Measurements from ENCODE around the gene TJP3.

TJP3 gene

DNA sequence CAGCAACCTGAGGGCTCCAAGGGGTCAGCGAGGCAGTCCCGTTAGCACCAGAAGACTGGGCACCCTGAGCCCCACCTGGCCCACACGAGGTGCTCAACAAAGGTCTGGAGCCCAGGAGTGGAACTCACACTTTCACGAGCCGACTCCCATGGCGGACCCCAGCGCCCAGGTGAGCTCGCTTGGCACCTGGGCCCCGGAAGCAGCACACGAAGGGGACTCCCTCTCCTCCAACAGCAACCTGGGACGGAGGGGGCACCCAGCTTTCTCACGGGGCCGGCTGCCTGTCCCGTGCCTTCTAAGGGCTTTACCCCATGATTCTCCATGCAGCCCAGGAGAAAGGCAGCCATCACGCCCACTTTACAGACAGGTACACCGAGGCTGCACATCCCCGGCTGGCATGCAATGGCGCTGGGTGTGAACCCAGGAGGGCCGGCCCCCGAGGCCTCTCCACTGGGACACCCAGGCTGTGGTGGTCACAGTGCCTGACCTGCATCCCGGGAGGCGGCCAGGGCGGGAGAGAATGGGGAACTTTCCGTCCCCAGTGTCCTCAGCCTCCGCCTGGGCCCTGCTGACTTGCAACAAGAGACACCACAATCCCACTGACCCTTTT is 13.0 kb upstream of the TJP3 start:
- Histone ChIP-seq H3K9me2 (replicated peaks; ENCODE audit: insufficient read depth, low read length) (no peaks in the 10 kb centered on the region), H3K9me3 (ENCODE audit: insufficient read depth, low read length) (no peaks in the 10 kb centered on the region), H3K27ac (ENCODE audit: low read depth, low read length) (no peak overlapping the region), H3K79me2 (ENCODE audit: insufficient read depth, low read length) (no peaks in the 10 kb centered on the region), H2AFZ (ENCODE audit: low read depth, low read length, severe bottlenecking) (no peak overlapping the region), H3K27me3 (ENCODE audit: low read length) (no peaks in the 10 kb centered on the region), H3K4me2 (ENCODE audit: low read depth, low read length, poor library complexity, severe bottlenecking) (no peak overlapping the region), H4K20me1 (ENCODE audit: low read depth, low read length) (no peaks in the 10 kb centered on the region), H3K9ac (ENCODE audit: low read length) (no peak overlapping the region), H3K4me3 (ENCODE audit: insufficient read depth, low read length, poor library complexity, severe bottlenecking) (no peak overlapping the region), H3F3A (ENCODE audit: insufficient read depth) (no peaks in the 10 kb centered on the region), H3K36me3 (ENCODE audit: low read length) (no peaks in the 10 kb centered on the region)
- no peak for TF ChIP-seq EZH2phosphoT487 (conservative IDR thresholded peaks at IDR 0.05; ENCODE audit: low read length)
- TF ChIP-seq, protein P1, sequence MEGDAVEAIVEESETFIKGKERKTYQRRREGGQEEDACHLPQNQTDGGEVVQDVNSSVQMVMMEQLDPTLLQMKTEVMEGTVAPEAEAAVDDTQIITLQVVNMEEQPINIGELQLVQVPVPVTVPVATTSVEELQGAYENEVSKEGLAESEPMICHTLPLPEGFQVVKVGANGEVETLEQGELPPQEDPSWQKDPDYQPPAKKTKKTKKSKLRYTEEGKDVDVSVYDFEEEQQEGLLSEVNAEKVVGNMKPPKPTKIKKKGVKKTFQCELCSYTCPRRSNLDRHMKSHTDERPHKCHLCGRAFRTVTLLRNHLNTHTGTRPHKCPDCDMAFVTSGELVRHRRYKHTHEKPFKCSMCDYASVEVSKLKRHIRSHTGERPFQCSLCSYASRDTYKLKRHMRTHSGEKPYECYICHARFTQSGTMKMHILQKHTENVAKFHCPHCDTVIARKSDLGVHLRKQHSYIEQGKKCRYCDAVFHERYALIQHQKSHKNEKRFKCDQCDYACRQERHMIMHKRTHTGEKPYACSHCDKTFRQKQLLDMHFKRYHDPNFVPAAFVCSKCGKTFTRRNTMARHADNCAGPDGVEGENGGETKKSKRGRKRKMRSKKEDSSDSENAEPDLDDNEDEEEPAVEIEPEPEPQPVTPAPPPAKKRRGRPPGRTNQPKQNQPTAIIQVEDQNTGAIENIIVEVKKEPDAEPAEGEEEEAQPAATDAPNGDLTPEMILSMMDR (IDR thresholded peaks at IDR 0.05; ENCODE audit: insufficient read depth, low read length, poor library complexity, severe bottlenecking), result no peak

- no peaks in the 10 kb centered on the region for H3K79me2 ChIP-seq (ENCODE audit: insufficient read depth, low read length)
- H3K9me3 ChIP-seq (ENCODE audit: insufficient read depth, low read length), result no peaks in the 10 kb centered on the region
- no peak overlapping the region for H2AFZ ChIP-seq (ENCODE audit: low read depth, low read length, severe bottlenecking)
- H3K4me3 ChIP-seq (ENCODE audit: insufficient read depth, low read length, poor library complexity, severe bottlenecking), result no peak overlapping the region
- no peak for TF ChIP-seq EZH2phosphoT487 (conservative IDR thresholded peaks at IDR 0.05; ENCODE audit: low read length)
- TF ChIP-seq, protein P1 (IDR thresholded peaks at IDR 0.05; ENCODE audit: insufficient read depth, low read length, poor library complexity, severe bottlenecking), result no peak
- no peaks in the 10 kb centered on the region for H3K27me3 ChIP-seq (ENCODE audit: low read length)
- H3K4me2 ChIP-seq (ENCODE audit: low read depth, low read length, poor library complexity, severe bottlenecking), result no peak overlapping the region
- no peaks in the 10 kb centered on the region for H4K20me1 ChIP-seq (ENCODE audit: low read depth, low read length)
- H3K9ac ChIP-seq (ENCODE audit: low read length), result no peak overlapping the region
- no peaks in the 10 kb centered on the region for H3F3A ChIP-seq (ENCODE audit: insufficient read depth)
- no peaks in the 10 kb centered on the region for H3K36me3 ChIP-seq (ENCODE audit: low read length)
- no peaks in the 10 kb centered on the region for H3K9me2 ChIP-seq (replicated peaks; ENCODE audit: insufficient read depth, low read length)
- H3K27ac ChIP-seq (ENCODE audit: low read depth, low read length), result no peak overlapping the region
Measured at GRCh38 chr19:3695986-3696659, 12.1 kb upstream of the TJP3 start.

- Histone ChIP-seq H4K20me1 (ENCODE audit: low read depth, low read length) (no peaks in the 10 kb centered on the region), H3F3A (ENCODE audit: insufficient read depth) (no peaks in the 10 kb centered on the region), H3K9me3 (ENCODE audit: insufficient read depth, low read length) (no peaks in the 10 kb centered on the region), H3K79me2 (ENCODE audit: insufficient read depth, low read length) (no peaks in the 10 kb centered on the region), H2AFZ (ENCODE audit: low read depth, low read length, severe bottlenecking) (no peak overlapping the region), H3K27me3 (ENCODE audit: low read length) (no peaks in the 10 kb centered on the region), H3K9me2 (replicated peaks; ENCODE audit: insufficient read depth, low read length) (no peaks in the 10 kb centered on the region), H3K4me2 (ENCODE audit: low read depth, low read length, poor library complexity, severe bottlenecking) (no peak overlapping the region), H3K27ac (ENCODE audit: low read depth, low read length) (no peak overlapping the region), H3K36me3 (ENCODE audit: low read length) (no peaks in the 10 kb centered on the region), H3K9ac (ENCODE audit: low read length) (no peak overlapping the region), H3K4me3 (ENCODE audit: insufficient read depth, low read length, poor library complexity, severe bottlenecking) (no peak overlapping the region)
- TF ChIP-seq EZH2phosphoT487 (conservative IDR thresholded peaks at IDR 0.05; ENCODE audit: low read length), result no peak
- TF ChIP-seq, protein P1 (IDR thresholded peaks at IDR 0.05; ENCODE audit: insufficient read depth, low read length, poor library complexity, severe bottlenecking), result no peak
Measured at GRCh38 chr19:3696660-3696995, 11.6 kb upstream of the TJP3 start.
